GM12864 (cell line): ENCODE results near the gene SLC22A3.

Experiments
- DNase-seq: peaks from one replicate; pipeline ENCODE4 v3.0.0-alpha.2; 2011; ENCODE audit warnings: low read depth
- H3K4me3 ChIP-seq: 2 replicates; pipeline ENCODE4 v1.5.1; 2011; ENCODE audit warnings: mild to moderate bottlenecking, low read depth, low read length, control low read depth
- CTCF ChIP-seq: IDR thresholded peaks from 2 replicates; pipeline ENCODE4 v1.5.1; 2011; ENCODE audit warnings: low read depth, mild to moderate bottlenecking, moderate library complexity, low read length, control low read depth, inconsistent platforms; ENCODE audit errors: missing control alignments

Gene SLC22A3

GRCh38 chr6:160421854-160422253, 73.7 kb downstream of the SLC22A3 start:
- DNase-seq, result no peak
- no peak for TF ChIP-seq CTCF
- no peak overlapping the region for H3K4me3 ChIP-seq

DNA sequence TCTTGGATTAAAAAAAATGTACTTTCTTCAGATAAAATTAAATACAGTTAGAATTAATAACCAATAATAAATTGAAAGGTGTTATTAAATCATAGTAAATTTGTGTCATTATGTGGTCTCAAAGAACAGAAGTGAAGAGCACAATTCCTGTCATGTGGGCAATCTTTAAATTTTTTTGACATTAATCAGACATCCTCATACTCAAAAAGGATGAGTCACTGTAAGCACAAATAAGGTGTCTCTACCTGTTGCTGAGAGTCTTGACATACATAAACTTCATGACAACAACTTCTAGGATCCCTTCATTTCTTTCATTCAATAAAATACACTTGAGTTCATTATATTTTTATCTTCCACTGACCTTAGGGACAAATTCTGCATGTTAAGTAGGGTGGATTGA, 76.1 kb downstream of the SLC22A3 start:
- H3K4me3 ChIP-seq, result no peak overlapping the region
- no peak for DNase-seq
- TF ChIP-seq CTCF, result no peak

DNA sequence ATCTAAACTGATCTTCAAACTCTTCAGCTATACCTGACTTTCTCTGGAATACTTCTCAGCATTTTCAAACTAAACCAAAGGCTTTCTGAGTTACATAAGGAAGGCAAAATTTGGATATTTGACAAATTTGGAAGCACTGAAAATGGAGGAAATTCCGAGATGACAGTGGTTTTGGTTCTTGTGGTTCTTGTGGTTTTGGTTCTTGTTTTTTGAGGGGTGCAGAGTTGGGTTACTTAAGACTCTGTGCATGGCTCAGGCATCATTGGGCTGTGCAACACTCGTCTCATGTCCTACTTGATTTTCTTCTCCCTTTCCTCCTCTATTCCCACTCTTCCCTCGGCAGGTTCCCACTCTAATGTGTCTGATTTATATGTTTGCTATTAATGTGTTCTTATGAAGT, 78.0 kb downstream of the SLC22A3 start:
- no peak for TF ChIP-seq CTCF
- no peak for DNase-seq
- no peak overlapping the region for H3K4me3 ChIP-seq

- no peak for DNase-seq
- no peak overlapping the region for H3K4me3 ChIP-seq
- no peak for TF ChIP-seq CTCF
These were observed 79.3 kb downstream of the SLC22A3 start for GRCh38 chr6:160427312-160428068.

DNA sequence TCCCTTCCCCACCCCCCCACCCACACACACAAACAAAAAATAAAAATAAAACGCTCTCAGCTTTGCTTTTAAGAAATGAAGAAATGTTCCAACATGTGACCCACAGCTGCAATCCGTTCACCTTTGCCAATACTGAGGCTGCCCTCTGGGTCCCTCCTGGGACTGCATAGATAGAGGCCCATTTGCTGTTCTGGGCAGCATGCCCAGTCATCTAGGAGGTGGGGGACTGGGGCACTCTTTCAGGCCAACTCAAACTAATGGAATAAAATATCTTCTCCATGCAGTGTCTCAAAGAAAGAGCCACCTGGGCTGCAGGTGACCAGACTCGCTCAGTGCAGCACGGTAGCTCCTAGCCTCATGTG, 79.9 kb downstream of the SLC22A3 start:
- no peak overlapping the region for H3K4me3 ChIP-seq
- no peak for TF ChIP-seq CTCF
- no peak for DNase-seq

DNA sequence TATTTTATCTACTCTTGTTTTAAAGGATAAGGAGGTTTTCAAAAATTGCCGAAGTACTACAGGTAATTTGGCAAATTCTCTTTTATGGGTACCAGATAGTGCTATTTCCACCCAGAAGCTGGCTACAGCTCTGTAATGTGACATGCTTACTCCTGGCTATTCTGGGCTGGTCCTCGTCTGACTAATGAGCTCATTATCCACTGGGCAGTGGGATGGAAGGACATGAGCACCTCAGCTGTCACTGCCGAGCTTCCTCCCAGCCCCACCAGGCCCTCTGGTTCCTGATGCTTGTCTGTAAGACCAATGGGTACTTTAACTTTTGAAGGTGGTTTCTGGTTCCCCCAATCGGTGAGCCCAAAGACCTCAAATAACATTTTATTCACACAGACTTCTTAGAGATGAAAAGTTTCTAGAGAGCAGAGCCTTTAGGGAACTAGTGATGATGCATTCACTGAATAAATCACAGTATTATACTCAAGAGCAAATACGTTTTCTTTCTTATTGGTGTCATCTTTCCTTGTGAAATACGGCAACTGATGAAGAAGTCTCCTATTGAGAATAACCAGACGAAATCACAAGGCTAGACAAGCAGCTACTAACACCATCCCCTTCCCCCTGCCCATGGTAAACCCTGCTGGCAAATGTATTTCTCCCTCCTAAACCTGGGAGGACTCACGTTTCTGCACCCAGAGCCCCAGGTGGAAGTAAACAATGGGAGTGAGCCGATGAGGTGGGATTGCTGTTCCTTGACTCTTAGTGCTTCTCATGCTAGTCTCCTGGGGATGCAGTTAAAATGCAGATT, 80.8 kb downstream of the SLC22A3 start:
- no peak for TF ChIP-seq CTCF
- H3K4me3 ChIP-seq, result no peak overlapping the region
- DNase-seq, result no peak

DNA sequence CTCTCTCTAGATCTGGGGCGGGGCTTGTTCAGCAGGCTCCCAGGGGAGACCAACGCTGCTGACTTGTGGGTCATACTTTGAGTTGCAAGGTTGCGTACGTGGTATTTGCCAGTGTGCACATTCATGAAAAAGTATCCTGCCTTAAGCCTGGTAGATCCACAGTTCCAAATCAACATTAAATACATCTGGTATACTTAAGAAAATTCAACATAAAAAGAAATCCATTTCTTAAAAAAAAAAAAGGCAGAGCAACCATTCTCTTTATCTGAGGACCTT, 81.4 kb downstream of the SLC22A3 start:
- no peak for TF ChIP-seq CTCF
- H3K4me3 ChIP-seq, result no peak overlapping the region
- DNase-seq, result no peak
